ENCODE data around the gene TEAD4.

The TEAD4 gene

GRCh38 chr12:2937500-2937899, 21.7 kb upstream of the TEAD4 start:
- Histone ChIP-seq H3K27me3 (ENCODE audit: control insufficient read depth in 1 of 2, insufficient read depth in 2 of 2, low read length in 2 of 2) (no peaks in the 10 kb centered on the region), H3K36me3 (ENCODE audit: control insufficient read depth in 2 of 2, insufficient read depth in 2 of 2, low read length in 2 of 2) (peaks cover 39 to 47% of the 10 kb centered on the region in 2 donors), H3K9me3 (ENCODE audit: control insufficient read depth in 2 of 2, low read length in 2 of 2) (no peaks in the 10 kb centered on the region), H3K27ac (ENCODE audit: low read length) (no peak overlapping the region), H3K9ac (ENCODE audit: low read length in 2 of 2) (no peak overlapping the region), H3K4me3 (ENCODE audit: low read length in 2 of 2) (no peak overlapping the region), H3K4me1 (ENCODE audit: control insufficient read depth, insufficient read depth, low read length) (no peaks in the 10 kb centered on the region)

- Histone ChIP-seq H3K36me3 (ENCODE audit: control insufficient read depth in 2 of 2, insufficient read depth in 2 of 2, low read length in 2 of 2) (peaks cover 33 to 39% of the 10 kb centered on the region in 2 donors), H3K4me3 (ENCODE audit: low read length in 2 of 2) (no peak overlapping the region), H3K9ac (ENCODE audit: low read length in 2 of 2) (no peak overlapping the region), H3K27me3 (ENCODE audit: control insufficient read depth in 1 of 2, insufficient read depth in 2 of 2, low read length in 2 of 2) (no peaks in the 10 kb centered on the region), H3K4me1 (ENCODE audit: control insufficient read depth, insufficient read depth, low read length) (no peaks in the 10 kb centered on the region), H3K9me3 (ENCODE audit: control insufficient read depth in 2 of 2, low read length in 2 of 2) (no peaks in the 10 kb centered on the region), H3K27ac (ENCODE audit: low read length) (no peak overlapping the region)
These were observed 20.0 kb upstream of the TEAD4 start for GRCh38 chr12:2939191-2939590.

- Histone ChIP-seq H3K36me3 (ENCODE audit: control insufficient read depth in 2 of 2, insufficient read depth in 2 of 2, low read length in 2 of 2) (peaks cover 25 to 26% of the 10 kb centered on the region in 2 donors), H3K9ac (ENCODE audit: low read length in 2 of 2) (no peak overlapping the region), H3K27me3 (ENCODE audit: control insufficient read depth in 1 of 2, insufficient read depth in 2 of 2, low read length in 2 of 2) (no peaks in the 10 kb centered on the region), H3K9me3 (ENCODE audit: control insufficient read depth in 2 of 2, low read length in 2 of 2) (no peaks in the 10 kb centered on the region), H3K4me1 (ENCODE audit: control insufficient read depth, insufficient read depth, low read length) (peaks cover 5% of the 10 kb centered on the region), H3K27ac (ENCODE audit: low read length) (no peak overlapping the region), H3K4me3 (ENCODE audit: low read length in 2 of 2) (no peak overlapping the region)
These were observed 18.6 kb upstream of the TEAD4 start for GRCh38 chr12:2940564-2940963.

GRCh38 chr12:2941524-2941923, 17.7 kb upstream of the TEAD4 start:
- no peak overlapping the region for H3K4me3 ChIP-seq (ENCODE audit: low read length in 2 of 2)
- no peaks in the 10 kb centered on the region for H3K9me3 ChIP-seq (ENCODE audit: control insufficient read depth in 2 of 2, low read length in 2 of 2)
- H3K4me1 ChIP-seq (ENCODE audit: control insufficient read depth, insufficient read depth, low read length): peaks cover 5% of the 10 kb centered on the region
- no peak overlapping the region for H3K9ac ChIP-seq (ENCODE audit: low read length in 2 of 2)
- H3K36me3 ChIP-seq (ENCODE audit: control insufficient read depth in 2 of 2, insufficient read depth in 2 of 2, low read length in 2 of 2): peaks cover 23 to 26% of the 10 kb centered on the region in 2 donors
- no peaks in the 10 kb centered on the region for H3K27me3 ChIP-seq (ENCODE audit: control insufficient read depth in 1 of 2, insufficient read depth in 2 of 2, low read length in 2 of 2)
- H3K27ac ChIP-seq (ENCODE audit: low read length): no peak overlapping the region

GRCh38 chr12:2944401-2945047, 14.7 kb upstream of the TEAD4 start:
- Histone ChIP-seq H3K27ac (ENCODE audit: low read length) (peak overlapping the region; percentile 46), H3K9ac (ENCODE audit: low read length in 2 of 2) (peak overlapping the region in 1 of 2 donors; percentile 29), H3K4me3 (ENCODE audit: low read length in 2 of 2) (peak overlapping the region in 1 of 2 donors; percentile 35), H3K36me3 (ENCODE audit: control insufficient read depth in 2 of 2, insufficient read depth in 2 of 2, low read length in 2 of 2) (peaks cover 11 to 14% of the 10 kb centered on the region in 2 donors), H3K9me3 (ENCODE audit: control insufficient read depth in 2 of 2, low read length in 2 of 2) (no peaks in the 10 kb centered on the region), H3K27me3 (ENCODE audit: control insufficient read depth in 1 of 2, insufficient read depth in 2 of 2, low read length in 2 of 2) (no peaks in the 10 kb centered on the region), H3K4me1 (ENCODE audit: control insufficient read depth, insufficient read depth, low read length) (peaks cover 5% of the 10 kb centered on the region)

- H3K27me3 ChIP-seq (ENCODE audit: control insufficient read depth in 1 of 2, insufficient read depth in 2 of 2, low read length in 2 of 2): no peaks in the 10 kb centered on the region
- no peak overlapping the region for H3K27ac ChIP-seq (ENCODE audit: low read length)
- H3K4me3 ChIP-seq (ENCODE audit: low read length in 2 of 2): no peak overlapping the region
- H3K36me3 ChIP-seq (ENCODE audit: control insufficient read depth in 2 of 2, insufficient read depth in 2 of 2, low read length in 2 of 2): peaks cover 9 to 10% of the 10 kb centered on the region in 2 donors
- no peaks in the 10 kb centered on the region for H3K9me3 ChIP-seq (ENCODE audit: control insufficient read depth in 2 of 2, low read length in 2 of 2)
- peaks cover 4% of the 10 kb centered on the region for H3K4me1 ChIP-seq (ENCODE audit: control insufficient read depth, insufficient read depth, low read length)
- no peak overlapping the region for H3K9ac ChIP-seq (ENCODE audit: low read length in 2 of 2)
These were observed 9.8 kb upstream of the TEAD4 start for GRCh38 chr12:2949411-2949810.

- Histone ChIP-seq H3K27me3 (ENCODE audit: control insufficient read depth in 1 of 2, insufficient read depth in 2 of 2, low read length in 2 of 2) (no peaks in the 10 kb centered on the region), H3K9me3 (ENCODE audit: control insufficient read depth in 2 of 2, low read length in 2 of 2) (no peaks in the 10 kb centered on the region)
These were observed 3.3 kb upstream of the TEAD4 start for GRCh38 chr12:2955888-2956287.

GRCh38 chr12:2957816-2958431, 1.3 kb upstream of the TEAD4 start:
- peak overlapping the region; percentile 61 to 78 for H3K4me3 ChIP-seq (ENCODE audit: low read length in 2 of 2)
- no peaks in the 10 kb centered on the region for H3K27me3 ChIP-seq (ENCODE audit: control insufficient read depth in 1 of 2, insufficient read depth in 2 of 2, low read length in 2 of 2)
- H3K36me3 ChIP-seq (ENCODE audit: control insufficient read depth in 2 of 2, insufficient read depth in 2 of 2, low read length in 2 of 2): no peaks in the 10 kb centered on the region
- H3K4me1 ChIP-seq (ENCODE audit: control insufficient read depth, insufficient read depth, low read length): peaks cover 20% of the 10 kb centered on the region
- no peaks in the 10 kb centered on the region for H3K9me3 ChIP-seq (ENCODE audit: control insufficient read depth in 2 of 2, low read length in 2 of 2)
- H3K27ac ChIP-seq (ENCODE audit: low read length): peak overlapping the region; percentile 41
- H3K9ac ChIP-seq (ENCODE audit: low read length in 2 of 2): peak overlapping the region; percentile 51 to 55

More at GRCh38 chr12:2955888-2956287, 3.3 kb upstream of the TEAD4 start:
- Histone ChIP-seq H3K27ac (ENCODE audit: low read length) (no peak overlapping the region), H3K36me3 (ENCODE audit: control insufficient read depth in 2 of 2, insufficient read depth in 2 of 2, low read length in 2 of 2) (no peaks in the 10 kb centered on the region), H3K4me3 (ENCODE audit: low read length in 2 of 2) (no peak overlapping the region), H3K4me1 (ENCODE audit: control insufficient read depth, insufficient read depth, low read length) (peaks cover 20% of the 10 kb centered on the region), H3K9ac (ENCODE audit: low read length in 2 of 2) (no peak overlapping the region)

GRCh38 chr12:2958432-2959191, 585 bp upstream of the TEAD4 start:
- H3K27me3 ChIP-seq (ENCODE audit: control insufficient read depth in 1 of 2, insufficient read depth in 2 of 2, low read length in 2 of 2): no peaks in the 10 kb centered on the region
- peak overlapping the region; percentile 51 to 55 for H3K9ac ChIP-seq (ENCODE audit: low read length in 2 of 2)
- peak overlapping the region; percentile 61 to 78 for H3K4me3 ChIP-seq (ENCODE audit: low read length in 2 of 2)
- H3K27ac ChIP-seq (ENCODE audit: low read length): peak overlapping the region; percentile 41
- no peaks in the 10 kb centered on the region for H3K36me3 ChIP-seq (ENCODE audit: control insufficient read depth in 2 of 2, insufficient read depth in 2 of 2, low read length in 2 of 2)
- H3K4me1 ChIP-seq (ENCODE audit: control insufficient read depth, insufficient read depth, low read length): peaks cover 20% of the 10 kb centered on the region
- no peaks in the 10 kb centered on the region for H3K9me3 ChIP-seq (ENCODE audit: control insufficient read depth in 2 of 2, low read length in 2 of 2)

- Histone ChIP-seq H3K4me3 (ENCODE audit: low read length in 2 of 2) (peak overlapping the region; percentile 76 to 84), H3K27ac (ENCODE audit: low read length) (peak overlapping the region; percentile 46), H3K4me1 (ENCODE audit: control insufficient read depth, insufficient read depth, low read length) (peaks cover 20% of the 10 kb centered on the region), H3K36me3 (ENCODE audit: control insufficient read depth in 2 of 2, insufficient read depth in 2 of 2, low read length in 2 of 2) (no peaks in the 10 kb centered on the region), H3K27me3 (ENCODE audit: control insufficient read depth in 1 of 2, insufficient read depth in 2 of 2, low read length in 2 of 2) (no peaks in the 10 kb centered on the region), H3K9ac (ENCODE audit: low read length in 2 of 2) (peak overlapping the region; percentile 42 to 81), H3K9me3 (ENCODE audit: control insufficient read depth in 2 of 2, low read length in 2 of 2) (no peaks in the 10 kb centered on the region)
These were observed 550 bp downstream of the TEAD4 start for GRCh38 chr12:2959505-2960389.
